Measurements from ENCODE around the gene ERCC6L.
"Not testable (repeated sequence)": the region's sequence is repeated elsewhere in the genome, so short reads cannot be mapped to it uniquely, and the experiment has no call there.

The ERCC6L gene

DNA sequence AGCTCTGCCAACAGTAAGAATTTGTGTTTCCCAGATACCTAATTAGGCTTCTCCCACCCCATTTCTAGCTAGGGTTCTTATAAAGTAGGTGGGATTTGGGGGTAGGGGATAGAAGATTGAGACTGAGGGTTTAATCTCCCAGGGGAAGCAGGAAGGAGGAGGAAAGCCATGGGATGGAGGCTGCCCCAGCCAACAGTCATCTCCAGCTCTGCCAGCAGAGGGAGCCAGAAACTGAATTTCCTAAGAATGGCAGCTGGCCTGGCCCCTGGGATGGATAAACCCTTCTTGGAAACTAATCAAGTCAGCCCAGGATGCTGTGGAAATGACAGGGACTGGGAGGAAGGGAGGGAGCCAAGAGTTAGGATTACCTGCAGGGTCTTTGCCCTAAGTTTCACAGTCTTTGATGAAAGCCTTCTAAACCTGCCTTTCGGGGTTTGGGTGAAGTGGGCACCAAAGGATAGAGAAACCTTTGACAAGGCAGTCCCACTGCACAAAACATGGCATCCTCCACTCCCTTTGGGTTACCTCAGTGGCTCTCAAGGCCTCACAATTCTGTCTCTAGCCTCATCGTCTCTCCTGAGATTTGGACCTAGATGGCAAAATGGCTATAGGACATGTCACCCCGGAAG, 6.7 kb upstream of the ERCC6L start:
- DNase-seq (ENCODE audit: low read depth) = no peak

DNA sequence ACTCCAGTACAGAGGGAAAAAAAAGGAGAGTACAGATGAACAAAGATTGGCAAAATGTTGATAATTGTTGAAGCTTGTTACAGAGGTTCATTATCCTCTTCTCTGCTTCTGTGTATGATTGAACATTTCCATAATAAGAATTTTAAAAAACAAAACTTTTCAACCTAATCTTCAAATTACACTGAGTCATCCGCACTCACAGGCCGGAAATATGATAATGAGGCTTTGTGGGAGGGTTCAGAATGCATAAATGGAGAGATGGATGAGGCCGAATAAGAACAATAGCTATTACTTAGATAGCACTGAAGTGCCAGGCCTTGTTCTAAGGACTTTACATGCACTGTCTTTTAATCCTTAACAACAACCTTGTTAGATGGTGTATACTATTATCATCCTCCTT, 4.6 kb upstream of the ERCC6L start:
- DNase-seq (ENCODE audit: low read depth) = no peak

DNA sequence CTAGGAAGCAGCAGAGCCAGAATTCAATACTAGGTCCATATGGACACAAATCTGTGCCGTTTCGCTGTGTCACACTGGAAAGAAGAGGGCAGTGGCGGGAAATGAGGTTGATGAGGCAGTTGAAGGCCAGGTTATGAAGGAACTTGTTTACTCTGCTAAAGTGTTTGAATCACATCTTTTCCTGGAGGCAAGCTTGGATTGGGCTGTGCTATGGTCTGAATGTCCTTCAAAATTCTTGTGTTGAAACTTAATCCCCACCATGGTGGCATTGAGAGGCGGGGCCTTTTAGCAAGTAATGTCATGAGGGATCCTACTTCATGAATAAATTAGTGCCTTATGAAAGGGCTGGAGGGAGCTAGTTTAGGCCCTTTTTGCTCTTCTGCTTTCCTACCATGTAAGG, 2.1 kb upstream of the ERCC6L start:
- no peak for DNase-seq (ENCODE audit: low read depth)

DNA sequence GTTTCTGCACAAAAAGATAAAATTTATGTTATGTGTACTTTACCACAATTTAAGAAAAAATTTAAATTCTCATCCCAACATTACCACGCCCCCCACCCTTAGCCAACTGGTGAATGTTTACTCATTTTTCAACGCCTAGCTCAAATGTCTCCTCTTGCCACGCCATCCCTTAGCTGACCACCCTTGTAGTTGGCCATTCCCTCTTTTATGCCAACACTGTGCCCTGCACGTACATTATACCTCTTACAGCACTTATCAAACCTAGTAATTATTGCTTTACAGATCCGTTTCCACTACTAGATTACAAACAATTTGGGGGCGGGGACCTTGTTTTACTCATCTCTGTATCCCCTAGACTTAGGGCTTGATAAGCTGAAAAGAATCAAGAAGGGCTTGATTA, 644 bp downstream of the ERCC6L start:
- DNase-seq (ENCODE audit: low read depth) = no peak

DNA sequence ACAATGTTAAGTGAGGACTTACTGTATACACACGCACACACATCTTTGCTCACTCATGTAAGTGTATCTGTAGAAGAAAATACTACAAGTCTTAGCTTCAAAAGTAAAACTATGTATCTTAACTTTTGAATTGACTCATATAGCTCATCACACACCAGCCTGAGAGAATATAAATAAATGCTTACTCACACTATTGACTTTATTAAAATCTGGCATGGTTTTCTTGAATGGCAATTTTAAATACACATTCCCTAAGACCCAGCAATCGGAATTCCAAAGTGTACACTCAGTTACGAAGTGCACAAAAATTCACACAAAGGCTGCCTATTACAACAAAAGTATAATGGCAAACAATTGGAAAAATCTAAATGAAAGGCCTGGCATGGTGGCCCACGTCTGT, 2.0 kb downstream of the ERCC6L start:
- no peak for DNase-seq (ENCODE audit: low read depth)

DNA sequence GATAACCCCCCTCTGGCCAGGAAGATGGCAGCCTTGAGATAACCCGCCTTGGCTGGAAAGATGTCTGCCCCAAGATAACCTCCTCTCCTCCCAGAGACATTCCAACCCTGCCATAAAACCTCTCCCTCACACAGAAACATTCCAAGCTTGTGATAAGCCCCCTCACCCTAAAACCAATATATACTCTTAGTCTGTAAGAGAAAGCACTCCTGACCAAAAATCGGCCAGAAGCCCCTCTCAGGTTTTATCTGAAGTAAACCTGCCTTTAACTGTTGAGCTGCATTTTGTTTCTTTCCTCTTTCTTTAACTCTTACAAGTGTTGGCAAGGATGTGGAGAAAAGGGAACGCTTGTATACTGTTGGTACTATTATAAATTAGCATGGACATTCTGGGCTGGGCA, 8.5 kb downstream of the ERCC6L start:
- no peak for DNase-seq (ENCODE audit: low read depth)

DNA sequence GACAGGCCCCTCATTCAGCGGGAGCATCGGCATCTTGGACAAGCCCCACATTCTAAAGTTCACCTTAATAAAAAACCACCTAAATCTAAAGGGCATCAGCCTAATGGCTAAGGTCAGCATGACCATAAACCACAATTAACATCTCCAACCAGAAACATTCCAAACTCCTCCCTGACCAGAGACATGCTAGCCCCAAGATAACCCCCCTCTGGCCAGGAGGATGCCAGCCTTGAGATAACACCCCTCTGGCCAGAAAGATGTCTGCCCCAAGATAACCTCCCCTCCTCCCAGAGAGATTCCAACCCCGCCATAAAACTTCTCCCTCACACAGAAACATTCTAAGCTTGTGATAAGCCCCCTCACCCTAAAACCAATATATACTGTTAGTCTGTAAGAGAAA, 18.5 kb downstream of the ERCC6L start:
- DNase-seq (ENCODE audit: low read depth) = not testable (repeated sequence)

DNA sequence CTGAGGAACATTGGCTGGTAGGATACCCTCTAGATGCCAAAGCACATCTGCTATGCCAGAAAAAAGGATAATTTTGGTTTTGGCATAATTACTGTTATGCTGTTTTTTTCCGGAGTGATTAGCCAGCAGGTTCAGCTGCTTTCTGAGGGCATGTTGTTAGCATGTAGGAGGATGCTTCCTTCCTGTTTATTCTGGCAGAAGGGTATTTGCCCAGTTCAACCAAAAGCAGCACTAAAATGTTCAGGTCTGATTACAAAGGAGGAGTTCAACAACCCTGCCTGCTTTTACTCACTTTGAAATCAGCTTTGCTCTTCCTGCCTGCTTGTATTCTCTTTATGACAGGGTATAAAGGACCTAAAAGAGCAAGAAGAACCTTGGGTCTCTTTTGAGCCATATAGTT, 21.9 kb downstream of the ERCC6L start:
- no peak for DNase-seq (ENCODE audit: low read depth)

DNA sequence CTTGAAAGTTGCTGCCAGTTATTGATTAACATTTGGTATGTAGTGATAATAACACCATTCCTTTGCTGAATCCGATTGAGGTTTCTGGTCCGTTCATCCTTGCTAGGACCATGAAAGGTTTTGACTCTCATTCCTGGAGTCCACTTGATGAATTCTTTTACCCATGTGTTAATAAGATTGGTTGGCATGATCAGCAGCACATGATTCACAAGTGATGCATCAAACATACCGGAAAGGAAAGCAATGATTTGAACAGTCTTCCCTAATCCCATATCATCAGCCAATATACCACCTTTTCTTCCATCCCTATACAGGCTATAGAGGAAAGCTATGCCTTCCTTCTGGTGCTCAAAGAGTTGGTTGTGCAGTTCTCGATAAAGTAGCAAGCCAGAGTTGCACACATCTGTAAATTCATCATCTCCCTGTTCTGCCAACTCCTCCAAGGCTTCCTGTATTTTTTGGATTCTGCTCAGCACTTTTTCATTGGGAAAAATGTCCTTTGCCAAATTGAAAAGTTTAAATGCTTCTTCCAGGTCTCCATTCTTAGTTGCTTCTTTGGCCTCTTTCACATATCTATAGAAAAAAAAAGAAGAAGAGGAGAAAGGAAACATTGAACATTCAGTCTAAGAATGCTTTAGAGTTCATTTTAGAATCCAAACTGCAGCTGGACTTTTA, 30.6 kb downstream of the ERCC6L start:
- no peak for DNase-seq (ENCODE audit: low read depth)

DNA sequence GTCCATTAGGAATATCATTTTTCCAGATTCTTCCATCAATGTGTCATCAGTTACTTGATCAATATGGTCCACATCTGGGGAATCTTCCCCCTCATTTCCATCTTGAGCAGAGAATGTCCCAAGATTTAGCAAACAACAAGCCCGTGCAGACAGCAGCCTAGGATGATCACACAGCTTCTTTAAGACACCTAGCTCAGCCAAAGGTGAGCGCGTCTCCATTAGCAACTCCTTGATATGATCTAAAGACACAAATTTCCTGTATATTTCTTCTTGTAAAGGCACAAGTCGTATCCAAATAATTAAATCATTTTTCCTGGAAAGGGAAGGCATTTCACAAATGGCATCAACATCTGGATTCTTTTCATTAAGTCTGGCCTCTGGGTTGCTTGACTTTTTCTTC, 31.5 kb downstream of the ERCC6L start:
- DNase-seq (ENCODE audit: low read depth) = no peak

DNA sequence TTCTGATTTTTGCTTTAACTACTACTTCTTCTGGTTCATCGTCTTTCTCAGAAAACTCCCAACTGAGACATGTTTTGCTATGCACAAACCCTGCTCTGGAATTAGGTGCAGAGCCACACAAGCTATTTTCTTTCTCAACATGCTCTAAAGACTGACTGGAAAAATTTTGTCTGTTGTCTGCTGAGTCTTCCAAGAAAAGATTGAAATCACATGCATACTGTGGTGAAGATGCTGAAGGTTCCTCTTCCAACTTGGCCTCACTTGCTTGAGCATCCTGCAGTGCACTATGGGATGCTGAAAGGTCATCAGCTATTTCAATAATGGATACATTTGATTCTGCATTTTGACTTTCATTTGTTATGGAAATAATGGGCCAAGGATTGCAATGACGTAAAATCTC, 33.1 kb downstream of the ERCC6L start:
- no peak for DNase-seq (ENCODE audit: low read depth)

DNA sequence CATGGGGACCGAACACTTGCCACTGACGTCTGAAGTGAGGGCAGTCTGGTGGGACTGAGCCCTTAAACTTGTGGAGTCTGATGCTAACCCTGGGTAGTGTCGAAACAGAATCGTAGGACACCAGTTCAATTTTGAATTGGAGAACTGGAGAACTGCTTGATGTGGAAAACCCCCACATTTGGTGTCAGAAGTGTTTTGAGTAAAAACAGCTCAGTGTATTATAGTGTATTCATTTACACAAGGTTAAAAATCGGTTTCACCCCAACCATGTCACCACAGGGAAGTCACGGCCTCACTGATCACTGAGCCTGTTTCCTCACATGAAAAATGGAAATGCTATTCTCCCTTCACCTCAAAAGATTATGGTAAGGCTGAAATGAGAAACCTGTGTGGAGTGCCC, 35.4 kb downstream of the ERCC6L start:
- DNase-seq (ENCODE audit: low read depth) = no peak

DNA sequence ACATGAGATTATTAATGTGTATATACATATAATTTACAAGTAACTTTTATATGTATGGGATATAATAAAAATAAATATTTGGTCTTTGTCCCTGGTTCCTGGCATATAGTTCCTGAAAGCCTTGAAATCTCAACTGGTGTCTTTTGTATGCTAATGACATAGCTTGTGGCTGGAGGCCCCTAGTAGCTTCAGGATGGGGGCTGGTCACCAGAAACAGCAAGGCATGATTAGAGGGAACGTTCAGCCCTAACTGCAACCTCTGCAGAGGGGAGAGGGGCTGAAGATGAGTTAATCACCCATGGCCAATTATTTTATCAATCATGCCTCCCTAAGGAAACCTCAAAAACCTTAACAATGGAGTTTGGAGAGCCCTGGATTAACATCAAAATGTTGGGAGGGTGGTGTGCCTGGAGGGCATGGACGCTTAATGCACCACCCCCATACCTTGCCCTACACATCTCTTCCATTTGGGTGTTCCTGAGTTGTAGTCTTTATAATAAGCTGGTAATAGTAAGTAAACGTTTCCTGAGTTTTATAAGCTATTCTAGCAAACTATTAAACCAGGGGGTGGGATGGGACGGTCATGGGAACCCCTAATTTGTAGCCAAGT, 35.9 kb downstream of the ERCC6L start:
- DNase-seq (ENCODE audit: low read depth) = no peak

DNA sequence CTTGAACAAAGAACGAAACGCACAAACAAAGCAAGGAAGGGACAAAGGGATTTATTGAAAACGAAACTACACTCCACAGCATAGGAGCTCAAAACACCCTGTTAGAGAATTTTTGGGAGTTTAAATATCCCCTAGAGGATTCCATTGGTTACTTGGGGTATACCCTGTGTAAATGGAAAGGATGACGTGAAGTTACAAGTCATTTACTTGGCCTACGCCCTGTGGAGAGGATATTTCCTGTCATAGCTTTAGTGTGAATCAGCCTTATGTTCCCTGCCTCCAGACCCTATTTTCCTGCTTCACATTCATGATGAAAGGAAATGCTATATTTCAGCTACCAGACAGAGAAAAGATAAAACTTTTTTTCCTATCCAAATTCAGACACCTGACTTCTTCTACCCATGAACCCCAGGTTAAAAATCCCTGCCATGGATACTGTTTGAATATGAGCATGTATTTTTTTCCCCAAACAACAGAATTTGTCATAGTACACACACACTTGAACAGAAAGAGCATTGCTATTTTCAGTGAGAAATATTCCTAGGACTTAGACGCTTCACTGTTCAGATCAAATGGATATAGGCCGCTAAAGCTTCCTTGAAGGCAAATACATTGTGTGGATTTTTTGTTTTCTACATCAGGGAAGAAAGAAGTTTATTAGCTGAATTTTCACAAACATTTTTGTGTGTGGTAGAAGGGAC, 36.8 kb downstream of the ERCC6L start:
- peak; percentile 39 for DNase-seq (ENCODE audit: low read depth)

DNA sequence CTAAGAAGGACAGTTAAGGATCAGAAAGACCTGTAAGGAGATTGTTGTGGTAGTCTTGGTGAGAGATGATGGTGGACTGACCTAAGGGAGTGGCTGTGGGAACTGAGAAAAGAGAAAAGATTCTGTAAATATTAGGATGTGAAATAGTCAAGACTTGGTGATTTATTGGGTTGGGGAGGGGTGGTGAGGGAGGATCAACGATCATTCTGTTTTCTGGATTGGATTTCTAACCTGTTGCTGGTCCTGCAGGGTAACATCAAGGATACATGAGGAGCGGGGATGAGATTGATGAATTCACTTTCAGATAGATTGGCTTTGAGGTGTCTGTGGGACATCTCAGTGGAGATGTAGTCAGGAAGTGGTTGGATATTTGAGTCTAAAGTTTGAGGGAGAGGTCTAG, 55.9 kb downstream of the ERCC6L start:
- no peak for DNase-seq (ENCODE audit: low read depth)

DNA sequence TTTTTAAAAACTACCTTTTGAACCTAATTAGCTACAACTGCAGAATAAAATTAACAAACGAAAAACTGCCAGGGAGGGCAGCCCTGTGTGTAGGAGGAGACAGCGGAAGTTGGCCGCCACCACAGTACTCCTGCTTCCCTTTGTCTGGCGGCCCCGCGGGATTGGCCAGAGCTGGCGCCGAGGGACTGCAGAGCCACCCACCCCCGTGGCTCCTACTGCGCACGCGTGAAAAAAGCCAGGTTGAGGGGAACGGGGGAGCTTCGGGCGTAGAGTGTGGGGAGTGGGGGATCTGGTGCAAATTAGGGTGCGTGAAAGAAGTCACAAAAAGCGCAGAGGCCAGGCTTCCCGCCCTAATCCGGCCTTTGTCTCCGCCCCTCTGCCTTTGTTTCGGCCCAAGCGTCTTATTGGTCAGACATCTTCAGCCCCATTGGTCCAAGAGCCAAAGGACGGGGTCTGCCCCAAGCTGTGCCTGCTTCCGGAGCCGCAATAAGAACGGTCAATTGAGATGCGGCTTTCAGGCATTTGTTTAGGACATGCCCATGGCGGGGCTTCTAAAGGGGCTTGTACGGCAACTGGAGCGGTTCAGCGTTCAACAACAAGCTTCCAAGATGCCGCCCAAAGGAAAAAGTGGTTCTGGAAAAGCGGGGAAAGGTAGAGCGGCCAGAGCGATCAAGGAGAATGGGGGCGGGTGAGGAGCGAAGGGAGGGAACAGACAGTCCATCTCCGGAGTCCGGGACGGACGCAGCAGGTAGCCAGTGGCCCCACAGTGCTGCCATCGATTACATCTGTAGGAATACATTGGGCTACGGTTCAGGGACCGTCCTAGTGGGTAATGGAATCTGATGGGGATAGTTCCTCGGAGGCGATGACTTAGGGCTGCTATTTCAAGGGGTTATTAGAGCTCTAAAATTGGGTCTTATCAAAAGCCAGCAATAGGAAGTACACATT, 57.4 kb downstream of the ERCC6L start, which contains the start of gene PIN4:
Gene PIN4 (plus strand): TSS at position 580 of the 948 bp plus-strand sequence. CDS start 29 bp downstream, at position 609.
- peak; percentile 93 for DNase-seq (ENCODE audit: low read depth)

DNA sequence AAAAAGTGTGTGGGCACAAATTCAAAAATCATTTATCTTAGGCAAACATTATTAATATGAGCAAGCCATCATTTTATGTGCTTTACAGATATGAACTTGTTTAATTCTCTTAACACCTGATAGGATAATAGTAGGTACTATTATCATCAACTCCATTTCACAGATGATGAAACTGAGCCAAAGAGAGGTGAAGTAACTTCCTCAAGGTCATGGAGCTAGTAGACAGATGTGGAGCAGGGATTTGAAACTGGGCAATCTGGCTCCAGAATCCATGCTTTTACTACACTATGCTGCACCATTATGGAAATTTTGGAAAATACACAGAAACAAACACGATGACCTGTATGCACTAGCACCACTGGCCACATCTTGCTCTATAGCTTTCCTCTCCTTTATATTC, 58.3 kb downstream of the ERCC6L start:
- no peak for DNase-seq (ENCODE audit: low read depth)

DNA sequence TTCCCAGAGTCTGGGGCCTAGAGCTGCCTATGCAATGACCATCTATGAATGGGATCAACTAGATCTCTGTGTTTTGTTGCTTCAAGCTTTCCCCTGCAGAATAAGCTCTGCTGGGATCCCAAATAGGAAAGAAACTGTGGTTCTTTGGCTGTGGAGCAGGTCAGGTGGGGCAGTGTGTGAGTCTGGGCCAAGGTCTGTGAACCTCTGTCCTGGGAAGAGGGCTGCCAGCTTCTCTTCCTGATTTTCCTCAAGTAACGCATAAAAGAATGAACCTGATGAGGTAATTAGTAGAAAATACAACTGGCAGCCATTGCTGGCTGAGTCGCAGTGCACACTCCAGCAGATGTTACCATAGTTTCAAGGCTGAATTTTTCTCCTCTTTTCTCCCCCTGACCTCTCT, 61.8 kb downstream of the ERCC6L start:
- DNase-seq (ENCODE audit: low read depth) = no peak

DNA sequence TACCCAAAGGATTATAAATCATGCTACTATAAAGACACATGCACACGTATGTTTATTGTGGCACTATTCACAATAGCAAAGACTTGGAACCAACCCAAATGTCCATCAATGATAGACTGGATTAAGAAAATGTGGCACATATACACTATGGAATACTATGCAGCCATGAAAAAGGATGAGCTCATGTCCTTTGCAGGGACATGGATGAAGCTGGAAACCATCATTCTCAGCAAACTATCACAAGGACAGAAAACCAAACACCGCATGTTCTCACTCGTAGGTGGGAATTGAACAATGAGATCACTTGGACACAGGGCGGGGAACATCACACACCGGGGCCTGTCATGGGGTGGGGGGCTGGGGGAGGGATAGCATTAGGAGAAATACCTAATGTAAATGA, 62.5 kb downstream of the ERCC6L start:
- not testable (repeated sequence) for DNase-seq (ENCODE audit: low read depth)

DNA sequence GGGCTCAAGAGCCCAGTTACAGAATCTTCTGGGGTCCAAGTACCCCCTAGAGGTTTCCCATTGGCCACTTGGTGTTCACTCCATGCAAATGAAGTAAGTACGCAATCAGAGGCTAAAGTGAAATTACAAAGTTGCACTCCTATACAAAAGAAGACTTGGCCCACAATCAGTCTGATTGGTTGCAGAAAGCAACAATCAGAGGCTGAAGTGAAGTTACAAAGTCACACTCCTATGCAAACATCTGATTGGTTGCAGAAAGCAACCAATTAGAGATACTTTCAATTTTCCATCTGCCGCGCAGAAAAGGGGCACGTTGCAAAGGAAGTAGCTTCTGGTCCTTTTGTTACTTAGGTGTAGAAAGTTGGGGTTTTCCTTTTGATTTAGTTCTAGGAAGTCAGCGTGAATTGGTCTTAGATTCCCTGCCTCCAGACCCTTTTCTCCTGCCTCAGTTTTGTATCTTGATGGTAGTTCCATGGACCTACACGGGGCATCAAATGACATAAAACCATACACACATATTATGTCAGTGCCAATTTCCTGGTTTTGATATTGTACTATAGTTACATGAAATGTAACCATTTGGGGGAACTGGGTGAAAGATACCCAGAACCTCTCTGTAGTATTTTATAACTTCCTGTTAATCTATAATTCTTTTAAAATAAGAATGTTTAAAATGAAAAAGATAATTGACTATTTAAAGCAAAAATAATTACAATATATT, 69.7 kb downstream of the ERCC6L start:
- DNase-seq (ENCODE audit: low read depth) = peak; percentile 12

DNA sequence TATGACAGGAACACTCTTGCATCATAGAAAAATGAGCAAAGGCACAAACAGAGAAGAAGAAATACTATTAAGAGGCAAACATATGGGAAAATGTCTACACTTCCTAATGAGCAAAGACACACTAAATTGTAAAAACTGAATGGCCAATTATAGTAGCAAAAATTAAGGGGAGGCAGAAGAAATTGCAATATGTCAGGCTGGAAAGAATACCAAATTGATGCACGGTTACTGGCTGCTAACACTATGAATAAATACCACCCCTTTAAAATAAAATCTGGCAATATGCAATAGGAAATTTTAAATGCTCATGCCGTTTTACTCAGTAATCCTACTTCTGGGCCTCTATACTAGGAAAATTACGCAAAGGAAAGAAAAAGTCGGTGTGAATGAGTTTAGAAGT, 73.3 kb downstream of the ERCC6L start:
- DNase-seq (ENCODE audit: low read depth) = no peak
